HepG2 (cell line): ENCODE data around the gene TST. TPM values are rescaled to one million over a fixed set of nuclear protein-coding genes. Genes with fewer than 3 reads are reported as not detected.

Source experiments
- ATAC-seq: fragments of 200-7000 bp; cut with Tn5 transposase; 3 replicates; pipeline ENCODE4 v1.9.1; 2020; ENCODE audit warnings: mild to moderate bottlenecking, moderate library complexity
- BruUV-seq: library from RNA; stranded (reverse); fragments of 400-500 nt; replicated peaks from 2 replicates; lab custom pipeline; 2021; lab: Mats Ljungman, UMichigan
- CTCF ChIA-PET: fragments of 300-600 bp; formaldehyde crosslinking; extraction: SDS; loops from one replicate; lab custom pipeline; 2021; ENCODE audit warnings: low total read pairs, inconsistent platforms, low intra/inter-chr PET ratio; lab: Yijun Ruan, JAX
- POLR2A ChIA-PET: fragments of 350-600 bp; sonication (Branson Sonifier 250); formaldehyde crosslinking; loops from one replicate; lab custom pipeline; 2020; ENCODE audit warnings: antibody characterized with exemption, inconsistent platforms; lab: Yijun Ruan, JAX
- DNase-seq: peaks from one replicate; pipeline ENCODE4 v3.0.0-alpha.2; 2015; ENCODE audit warnings: low spot score
- FAIRE-seq: peaks from 3 replicates; lab custom pipeline; 2011; peaks lifted over from hg19 to GRCh38; lab: Jason Lieb, UNC
- H2AFZ ChIP-seq: one replicate; pipeline ENCODE4 v1.6.1; 2011; ENCODE audit warnings: low read length, inconsistent platforms
- H3K27ac ChIP-seq: fragments of 300-600 bp; 3 replicates; pipeline ENCODE4 v1.8.0; 2011; ENCODE audit warnings: mixed run types, mild to moderate bottlenecking, mixed read lengths, low read length, inconsistent platforms; ENCODE audit not compliant: insufficient read depth; ENCODE audit errors: extremely low read length
- H3K27me3 ChIP-seq, 2 experiments: fragments of 200-600 bp in 1 of 2; 2 replicates in 1 of 2; 3 replicates in 1 of 2; pipeline versions ENCODE4 v1.6.0 to v1.8.0; 2011; ENCODE audit warnings: low read length in 2 of 2, mild to moderate bottlenecking in 2 of 2, moderate library complexity in 2 of 2, inconsistent platforms in 1 of 2; ENCODE audit not compliant: insufficient read depth in 2 of 2, control insufficient read depth in 1 of 2
- H3K36me3 ChIP-seq, 2 experiments: fragments of 200-600 bp in 1 of 2; replicated peaks in 1 of 2; 2 replicates in 1 of 2; 3 replicates in 1 of 2; pipeline versions ENCODE4 v1.5.1 to v1.8.0; 2011; ENCODE audit warnings: low read length in 2 of 2, inconsistent platforms in 1 of 2; ENCODE audit not compliant: insufficient read depth in 2 of 2, control insufficient read depth in 1 of 2
- H3K4me1 ChIP-seq: 2 replicates; pipeline ENCODE4 v1.5.1; 2012; ENCODE audit warnings: low read length, inconsistent platforms; ENCODE audit not compliant: insufficient read depth
- H3K4me2 ChIP-seq: 2 replicates; pipeline ENCODE4 v1.6.0; 2011; ENCODE audit warnings: low read depth, low read length, inconsistent platforms
- H3K4me3 ChIP-seq, 3 experiments: fragments of 200-600 bp in 1 of 3; sonication (generic), shearing (Covaris generic) in 1 of 3; replicated peaks in 1 of 3; 2 replicates each; pipeline ENCODE4 v1.5.1; 2011 to 2016; ENCODE audit warnings: low read length in 3 of 3, inconsistent platforms in 2 of 3, low read depth in 2 of 3, mild to moderate bottlenecking in 2 of 3, control low read depth in 1 of 3, mixed read lengths in 1 of 3; ENCODE audit not compliant: insufficient read depth in 1 of 3
- H3K79me2 ChIP-seq: one replicate; pipeline ENCODE4 v1.6.1; 2011; ENCODE audit warnings: low read length, inconsistent platforms; ENCODE audit not compliant: insufficient read depth
- H3K9ac ChIP-seq: 2 replicates; pipeline ENCODE4 v1.6.0; 2011; ENCODE audit warnings: mild to moderate bottlenecking, low read depth, low read length, inconsistent platforms; ENCODE audit not compliant: insufficient read depth
- H3K9me3 ChIP-seq: 2 replicates; pipeline ENCODE4 v1.5.1; 2012; ENCODE audit warnings: mild to moderate bottlenecking, low read length
- H4K20me1 ChIP-seq: 2 replicates; pipeline ENCODE4 v1.6.0; 2011; ENCODE audit warnings: inconsistent platforms, mild to moderate bottlenecking, low read length, moderate library complexity; ENCODE audit not compliant: insufficient read depth
- BCL3 ChIP-seq: sonication (generic); formaldehyde crosslinking; IDR thresholded peaks from 2 replicates; pipeline ENCODE4 v1.5.1; 2020; ENCODE audit warnings: mild to moderate bottlenecking, missing genetic modification reagents, moderate library complexity
- FOXM1 ChIP-seq: sonication (generic); formaldehyde crosslinking; IDR thresholded peaks from 2 replicates; pipeline ENCODE4 v1.5.0; 2020; ENCODE audit warnings: missing genetic modification reagents
- HNRNPH1 ChIP-seq: fragments of 200-400 bp; formaldehyde crosslinking; optimal IDR thresholded peaks from 2 replicates; pipeline ENCODE3; 2017; ENCODE audit warnings: mild to moderate bottlenecking, low read depth, low read length
- MED1 ChIP-seq: sonication (generic); formaldehyde crosslinking; IDR thresholded peaks from 2 replicates; pipeline ENCODE4 v1.4.0; 2020; ENCODE audit warnings: missing genetic modification reagents
- MXD4 ChIP-seq: IDR thresholded peaks from 2 replicates; pipeline ENCODE4 v1.6.1; 2016; ENCODE audit warnings: mild to moderate bottlenecking, missing biosample characterization, missing genetic modification reagents
- NFKB2 ChIP-seq: sonication (generic); formaldehyde crosslinking; IDR thresholded peaks from 2 replicates; pipeline ENCODE4 v1.4.0; 2020; ENCODE audit warnings: missing genetic modification reagents, borderline replicate concordance
- PAF1 ChIP-seq: IDR thresholded peaks from 2 replicates; pipeline ENCODE4 v1.6.1; 2016; ENCODE audit warnings: missing genetic modification reagents, missing compliant biosample characterization
- POLR2A ChIP-seq, 2 experiments: IDR thresholded peaks; 2 replicates each; pipeline ENCODE4 v1.6.1; 2011; ENCODE audit warnings: low read depth in 2 of 2, low read length in 2 of 2, mild to moderate bottlenecking in 1 of 2, moderate library complexity in 1 of 2; ENCODE audit not compliant: insufficient read depth in 1 of 2
- POLR2AphosphoS5 ChIP-seq: IDR thresholded peaks from 2 replicates; pipeline ENCODE4 v1.6.1; 2012; ENCODE audit warnings: low read depth, low read length
- PPARG ChIP-seq: conservative IDR thresholded peaks from 2 replicates; pipeline ENCODE4 v1.6.1; 2016; ENCODE audit warnings: missing biosample characterization, missing genetic modification reagents
- PREB ChIP-seq: sonication (generic); formaldehyde crosslinking; IDR thresholded peaks from 2 replicates; pipeline ENCODE4 v1.4.0; 2020; ENCODE audit warnings: missing genetic modification reagents
- RBM22 ChIP-seq: fragments of 200-400 bp; formaldehyde crosslinking; optimal IDR thresholded peaks from 2 replicates; pipeline ENCODE3; 2017; ENCODE audit warnings: mild to moderate bottlenecking, low read length, moderate library complexity
- ZBTB38 ChIP-seq: sonication (generic); formaldehyde crosslinking; IDR thresholded peaks from 2 replicates; pipeline ENCODE4 v1.5.1; 2020; ENCODE audit warnings: mild to moderate bottlenecking, missing genetic modification reagents
- ZBTB43 ChIP-seq: sonication (generic); formaldehyde crosslinking; conservative IDR thresholded peaks from 2 replicates; pipeline ENCODE4 v1.4.0; 2020; ENCODE audit warnings: missing genetic modification reagents
- ZNF24 ChIP-seq: fragments of 450-650 bp; IDR thresholded peaks from 2 replicates; pipeline ENCODE4 v1.6.1; 2017; ENCODE audit warnings: antibody characterized with exemption, mild to moderate bottlenecking
- ZNF263 ChIP-seq: sonication (generic); formaldehyde crosslinking; IDR thresholded peaks from 2 replicates; pipeline ENCODE4 v1.4.0; 2020; ENCODE audit warnings: missing genetic modification reagents
- ZNF414 ChIP-seq: sonication (generic); formaldehyde crosslinking; IDR thresholded peaks from 2 replicates; pipeline ENCODE4 v1.5.0; 2020; ENCODE audit warnings: missing genetic modification reagents
- ZNF589 ChIP-seq: sonication (generic); formaldehyde crosslinking; conservative IDR thresholded peaks from 2 replicates; pipeline ENCODE4 v1.8.0; 2022; ENCODE audit warnings: mild to moderate bottlenecking, moderate library complexity, missing genetic modification reagents
- WGBS: methylation state at CpG from one replicate; pipeline ENCODE4 v1.1.6; 2017; ENCODE audit warnings: low lambda C conversion rate; 5-methylcytosine and 5-hydroxymethylcytosine counted together
- in situ Hi-C: cut with HindIII; loops from 2 replicates; pipeline ENCODE4 v1.10.0; 2017; ENCODE audit warnings: low pct_unique_long_range_greater_than_20kb; ENCODE audit not compliant: extremely low pct_ligation_motif_present
- intact Hi-C: fragments of 100-400 bp; cut with micrococcal nuclease; formaldehyde crosslinking; loops from one replicate; pipeline ENCODE4 v1.10.0; 2022; ENCODE audit not compliant: unreplicated experiment
- polyA plus RNA-seq, 8 experiments: library from polyadenylated mRNA; depleted of rRNA in 3 of 8; stranded (reverse) in 7 of 8; unstranded in 1 of 8; fragments of >200 nt; fragmentation: Illumina TruSeq in 4 of 8; extraction: Trizol in 4 of 8; gene quantifications; 2 replicates each; pipeline versions ENCODE4 v1.2.1 to v1.2.3, GENCODE V29; 2011 to 2016; ENCODE audit warnings: low read depth in 4 of 8, missing spikeins in 1 of 8, mixed read lengths in 1 of 8; ENCODE audit not compliant: insufficient read depth in 1 of 8
- total RNA-seq, 5 experiments: library from RNA; depleted of rRNA; stranded (reverse); fragments of >200 nt; fragmentation: Illumina TruSeq; extraction: Trizol; gene quantifications; 2 replicates each; pipeline ENCODE4 v1.2.3, GENCODE V29; 2016; ENCODE audit warnings: low read depth in 1 of 5

Gene TST
- total and polyA plus RNA-seq, 2 of the 13 experiments (the other 11 are each of a cell fraction or from before 2014, with no cell fraction given), result 44.6 to 63.6 TPM

GRCh38 chr22:37015587-37015878, 3.7 kb downstream of the TST start (continued):
- TF ChIP-seq ZBTB43 (no peak), BCL3 (peak; percentile 48; the same call in 1 of the 2 replicates), FOXM1 (CRISPR knock-in tag) (no peak), ZNF24 (no peak), RBM22 (peak; percentile 88), ZNF589 (no peak), MED1 (CRISPR knock-in tag) (no peak)
- TF ChIP-seq, all 625 proteins: peak for 8

- WGBS, result 53% methylated on average over 12 of the region's 12 CpGs
- Histone ChIP-seq H3K9ac (no peak overlapping the region), H3K4me3 (no peak overlapping the region), H3K79me2 (peaks cover 31% of the 10 kb centered on the region), H3K27ac (no peak overlapping the region), H4K20me1 (peaks cover 29% of the 10 kb centered on the region), H3K4me1 (peaks cover 47% of the 10 kb centered on the region), H3K36me3 (peaks cover 5 to 15% of the 10 kb centered on the region in 2 experiments), H3K4me2 (peak overlapping the region; percentile 14), H3K9me3 (no peaks in the 10 kb centered on the region), H2AFZ (no peak overlapping the region), H3K27me3 (no peaks in the 10 kb centered on the region; a peak in 1 of 5 replicates)
- in situ Hi-C loops, result no loop called here
- ATAC-seq (peak; percentile 4; the same call in 2 of the 3 replicates), DNase-seq (no peak), FAIRE-seq (no peak)
- POLR2A ChIA-PET, result interaction anchor here (1.7 to 11.6 kb wide), 3 partner anchors 9 to 28 kb away, joined by 5 to 383 read pairs (median 141); no protein-coding TSS in a partner anchor
- intact Hi-C loops, result no loop called here
- CTCF ChIA-PET, result no interaction called here
- BruUV-seq, result no TSS peak
- TF ChIP-seq ZNF414 (CRISPR knock-in tag) (0 out of 2 replicates have a peak, but pooled peaks have one; percentile 59), POLR2A (IDR thresholded peaks at IDR 0.05; ENCODE audit: insufficient read depth in 1 of 2, low read depth in 2 of 2, low read length in 2 of 2) (peak in 1 of 2 experiments; percentile 8; a peak in 1 of 4 replicates), PREB (CRISPR knock-in tag) (no peak), ZBTB38 (CRISPR knock-in tag) (peak; percentile 78), HNRNPH1 (peak; percentile 67), PPARG (peak; percentile 37), MXD4 (CRISPR knock-in tag) (no peak), POLR2AphosphoS5 (peak; percentile 49; the same call in 1 of the 2 replicates), PAF1 (peak; percentile 45; the same call in 1 of the 2 replicates), ZNF263 (CRISPR knock-in tag) (0 out of 2 replicates have a peak, but pooled peaks have one; percentile 19), NFKB2 (CRISPR knock-in tag) (0 out of 2 replicates have a peak, but pooled peaks have one; percentile 37)
Measured at GRCh38 chr22:37014835-37015586, 4.2 kb downstream of the TST start.
